Measurements from ENCODE around the gene SH2D4B.
A peak's percentile ranks its signal among the peaks of the same experiment; 100 is the strongest.

The SH2D4B gene

DNA sequence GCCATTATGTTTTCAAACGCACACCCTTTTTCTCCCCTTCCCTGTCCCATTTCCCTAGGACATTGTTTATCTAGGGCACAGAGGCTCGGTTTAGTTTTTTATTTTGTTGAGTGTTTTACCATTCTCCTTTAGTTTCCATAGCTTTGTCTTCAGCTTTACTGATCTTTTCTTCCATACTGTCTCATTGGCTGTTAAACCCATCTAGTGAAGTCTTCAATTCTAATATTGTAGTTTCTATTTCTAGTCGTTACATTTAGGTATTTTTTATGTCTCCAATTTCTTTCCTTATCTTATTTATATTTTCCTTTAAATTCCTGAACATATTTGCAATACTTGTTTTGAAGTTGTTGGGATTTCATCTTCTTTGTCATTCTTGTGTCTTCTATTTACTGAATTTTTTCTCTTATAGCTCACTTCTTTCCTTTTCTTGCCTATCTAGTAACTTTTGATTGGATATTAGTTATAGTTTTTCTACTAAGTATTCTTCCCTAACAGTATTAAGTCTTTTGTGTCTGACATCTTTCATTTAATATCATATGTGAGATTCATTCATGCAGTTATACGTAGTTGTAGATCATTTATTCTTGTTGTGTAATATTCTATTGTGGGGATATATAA lies 41.0 kb upstream of the SH2D4B start:
- Histone ChIP-seq H3K9ac (ENCODE audit: insufficient read length, low read depth) (no peak overlapping the region), H3K4me3 (ENCODE audit: insufficient read length, low read depth) (no peak overlapping the region), H3K36me3 (ENCODE audit: insufficient read depth, insufficient read length, low read length) (peaks cover 11% of the 10 kb centered on the region), H3K27me3 (ENCODE audit: insufficient read depth, insufficient read length) (no peaks in the 10 kb centered on the region), H3K4me1 (ENCODE audit: insufficient read depth, insufficient read length) (peaks cover 19% of the 10 kb centered on the region), H3K9me3 (ENCODE audit: insufficient read depth, low read length) (no peaks in the 10 kb centered on the region)
- TF ChIP-seq SUZ12 (IDR thresholded peaks at IDR 0.05; ENCODE audit: extremely low read depth, insufficient read depth, insufficient read length) = no peak
- no peak for TF ChIP-seq ZNF274 (IDR thresholded peaks at IDR 0.05; ENCODE audit: low read depth, low read length)
- no peak for TF ChIP-seq YY1 (IDR thresholded peaks at IDR 0.05; ENCODE audit: insufficient read depth, insufficient read length)
- no peak for DNase-seq (ENCODE audit: low read depth, low spot score)

GRCh38 chr10:80497187-80498077 lies 40.3 kb upstream of the SH2D4B start:
- DNase-seq (ENCODE audit: low read depth, low spot score) = no peak
- Histone ChIP-seq H3K4me1 (ENCODE audit: insufficient read depth, insufficient read length) (peaks cover 23% of the 10 kb centered on the region), H3K27me3 (ENCODE audit: insufficient read depth, insufficient read length) (no peaks in the 10 kb centered on the region), H3K9ac (ENCODE audit: insufficient read length, low read depth) (peak overlapping the region; percentile 16), H3K9me3 (ENCODE audit: insufficient read depth, low read length) (no peaks in the 10 kb centered on the region), H3K36me3 (ENCODE audit: insufficient read depth, insufficient read length, low read length) (peaks cover 7% of the 10 kb centered on the region), H3K4me3 (ENCODE audit: insufficient read length, low read depth) (no peak overlapping the region)
- TF ChIP-seq YY1 (IDR thresholded peaks at IDR 0.05; ENCODE audit: insufficient read depth, insufficient read length) (no peak), SUZ12 (IDR thresholded peaks at IDR 0.05; ENCODE audit: extremely low read depth, insufficient read depth, insufficient read length) (no peak), ZNF274 (IDR thresholded peaks at IDR 0.05; ENCODE audit: low read depth, low read length) (no peak)

- H3K9ac ChIP-seq (ENCODE audit: insufficient read length, low read depth) = peak overlapping the region; percentile 16
- no peak for TF ChIP-seq YY1 (IDR thresholded peaks at IDR 0.05; ENCODE audit: insufficient read depth, insufficient read length)
- TF ChIP-seq SUZ12 (IDR thresholded peaks at IDR 0.05; ENCODE audit: extremely low read depth, insufficient read depth, insufficient read length) = no peak
- TF ChIP-seq ZNF274 (IDR thresholded peaks at IDR 0.05; ENCODE audit: low read depth, low read length) = no peak
- peaks cover 7% of the 10 kb centered on the region for H3K36me3 ChIP-seq (ENCODE audit: insufficient read depth, insufficient read length, low read length)
- no peaks in the 10 kb centered on the region for H3K9me3 ChIP-seq (ENCODE audit: insufficient read depth, low read length)
- no peak overlapping the region for H3K4me3 ChIP-seq (ENCODE audit: insufficient read length, low read depth)
- no peak for DNase-seq (ENCODE audit: low read depth, low spot score)
- H3K27me3 ChIP-seq (ENCODE audit: insufficient read depth, insufficient read length) = no peaks in the 10 kb centered on the region
- H3K4me1 ChIP-seq (ENCODE audit: insufficient read depth, insufficient read length) = peaks cover 29% of the 10 kb centered on the region
Observed at GRCh38 chr10:80498078-80498832, 39.4 kb upstream of the SH2D4B start.

DNA sequence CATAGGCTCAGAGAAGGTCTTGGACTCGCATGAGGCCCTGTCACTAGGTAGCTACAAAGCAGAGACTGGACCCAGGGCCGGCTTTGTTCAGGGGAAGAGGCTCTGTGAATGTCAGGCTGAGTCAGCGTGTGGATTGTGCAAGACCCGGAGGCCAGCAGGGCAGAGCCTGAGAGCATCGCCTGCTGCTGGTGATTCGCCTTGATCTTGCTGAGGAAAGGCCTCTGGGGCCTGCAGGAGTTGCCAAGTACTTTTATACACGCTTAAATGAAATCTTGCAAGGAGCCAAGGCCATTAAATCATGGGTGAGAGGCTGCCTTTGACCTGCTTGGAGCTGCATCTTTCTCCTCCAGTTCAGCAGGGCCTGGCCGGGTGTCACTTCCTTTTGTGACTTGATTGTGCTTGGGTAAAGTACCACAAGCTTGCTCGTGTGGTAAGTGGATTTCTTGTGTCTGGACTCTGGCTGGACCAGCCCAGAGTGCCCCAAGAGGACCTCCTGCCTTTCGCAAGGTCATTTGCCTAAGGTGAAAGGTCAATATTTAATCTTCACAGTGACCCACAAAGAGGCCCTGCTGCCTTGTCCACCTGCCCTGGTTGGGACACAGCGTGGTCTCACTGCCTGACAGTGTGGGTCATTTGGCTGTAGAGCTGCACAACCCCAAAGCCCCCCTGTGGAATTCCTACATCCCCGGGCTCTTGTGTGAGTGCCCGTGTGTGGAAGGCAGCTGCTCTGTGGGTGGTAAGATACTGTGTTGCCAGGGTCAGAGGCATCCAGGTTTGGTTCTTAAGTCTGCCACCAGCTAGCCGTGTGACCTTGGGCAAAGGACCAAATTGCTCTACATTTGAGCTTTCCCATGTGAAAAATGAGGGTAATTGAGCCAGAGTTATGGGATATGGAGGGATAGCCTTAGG lies 38.6 kb upstream of the SH2D4B start:
- Histone ChIP-seq H3K9me3 (ENCODE audit: insufficient read depth, low read length) (no peaks in the 10 kb centered on the region), H3K4me1 (ENCODE audit: insufficient read depth, insufficient read length) (peaks cover 29% of the 10 kb centered on the region), H3K4me3 (ENCODE audit: insufficient read length, low read depth) (no peak overlapping the region), H3K36me3 (ENCODE audit: insufficient read depth, insufficient read length, low read length) (peaks cover 7% of the 10 kb centered on the region), H3K9ac (ENCODE audit: insufficient read length, low read depth) (no peak overlapping the region), H3K27me3 (ENCODE audit: insufficient read depth, insufficient read length) (no peaks in the 10 kb centered on the region)
- TF ChIP-seq YY1 (IDR thresholded peaks at IDR 0.05; ENCODE audit: insufficient read depth, insufficient read length) = no peak
- no peak for TF ChIP-seq SUZ12 (IDR thresholded peaks at IDR 0.05; ENCODE audit: extremely low read depth, insufficient read depth, insufficient read length)
- TF ChIP-seq ZNF274 (IDR thresholded peaks at IDR 0.05; ENCODE audit: low read depth, low read length) = no peak
- peak; percentile 42 for DNase-seq (ENCODE audit: low read depth, low spot score)

- Histone ChIP-seq H3K9ac (ENCODE audit: insufficient read length, low read depth) (no peak overlapping the region), H3K27me3 (ENCODE audit: insufficient read depth, insufficient read length) (no peaks in the 10 kb centered on the region), H3K9me3 (ENCODE audit: insufficient read depth, low read length) (no peaks in the 10 kb centered on the region), H3K4me3 (ENCODE audit: insufficient read length, low read depth) (no peak overlapping the region), H3K4me1 (ENCODE audit: insufficient read depth, insufficient read length) (peaks cover 29% of the 10 kb centered on the region), H3K36me3 (ENCODE audit: insufficient read depth, insufficient read length, low read length) (peaks cover 6% of the 10 kb centered on the region)
- DNase-seq (ENCODE audit: low read depth, low spot score) = no peak
- TF ChIP-seq SUZ12 (IDR thresholded peaks at IDR 0.05; ENCODE audit: extremely low read depth, insufficient read depth, insufficient read length) (no peak), ZNF274 (IDR thresholded peaks at IDR 0.05; ENCODE audit: low read depth, low read length) (no peak), YY1 (IDR thresholded peaks at IDR 0.05; ENCODE audit: insufficient read depth, insufficient read length) (no peak)
Observed at GRCh38 chr10:80500572-80501380, 36.9 kb upstream of the SH2D4B start.
